Measurements from ENCODE around the gene AGRN.
"Not testable (repeated sequence)": the region's sequence is repeated elsewhere in the genome, so short reads cannot be mapped to it uniquely, and the experiment has no call there.

AGRN gene

GRCh38 chr1:1072849-1073742 lies 53.2 kb downstream of the AGRN start:
- no peaks in the 10 kb centered on the region for H3K36me3 Mint-ChIP-seq (ENCODE audit: low read depth)
- H3K9me3 Mint-ChIP-seq, result no peaks in the 10 kb centered on the region
- no peak overlapping the region for H3K27ac Mint-ChIP-seq
- no peak overlapping the region for H3K4me3 Mint-ChIP-seq
- H3K4me1 Mint-ChIP-seq (ENCODE audit: low read depth), result peaks cover 3% of the 10 kb centered on the region
- peaks cover 4% of the 10 kb centered on the region for H3K27me3 Mint-ChIP-seq

- Mint-ChIP-seq H3K27me3 (peaks cover 4% of the 10 kb centered on the region), H3K27ac (peak within 1 kb of the TSS; percentile 7), H3K4me1 (ENCODE audit: low read depth) (peaks cover 3% of the 10 kb centered on the region), H3K9me3 (no peaks in the 10 kb centered on the region), H3K36me3 (ENCODE audit: low read depth) (no peaks in the 10 kb centered on the region), H3K4me3 (no peak within 1 kb of the TSS)
These were observed 54.0 kb downstream of the AGRN start, which contains the start of gene RNF223 for GRCh38 chr1:1073743-1074587. Gene RNF223, minus strand, starts transcription at chr1:1074306. Its CDS starts 1,740 bp downstream, at chr1:1072566.

- Mint-ChIP-seq H3K27ac (peak overlapping the region; percentile 7), H3K9me3 (no peaks in the 10 kb centered on the region), H3K36me3 (ENCODE audit: low read depth) (no peaks in the 10 kb centered on the region), H3K27me3 (peaks cover 4% of the 10 kb centered on the region), H3K4me3 (no peak overlapping the region), H3K4me1 (ENCODE audit: low read depth) (peaks cover 7% of the 10 kb centered on the region)
These were observed 54.8 kb downstream of the AGRN start for GRCh38 chr1:1074631-1075147.

GRCh38 chr1:1075148-1075935 lies 55.4 kb downstream of the AGRN start:
- no peak overlapping the region for H3K4me3 Mint-ChIP-seq
- peaks cover 4% of the 10 kb centered on the region for H3K27me3 Mint-ChIP-seq
- no peaks in the 10 kb centered on the region for H3K9me3 Mint-ChIP-seq
- no peaks in the 10 kb centered on the region for H3K36me3 Mint-ChIP-seq (ENCODE audit: low read depth)
- H3K4me1 Mint-ChIP-seq (ENCODE audit: low read depth), result peaks cover 4% of the 10 kb centered on the region
- H3K27ac Mint-ChIP-seq, result no peak overlapping the region

GRCh38 chr1:1077396-1077795 lies 57.5 kb downstream of the AGRN start:
- H3K27me3 Mint-ChIP-seq; H3K27ac Mint-ChIP-seq; H3K9me3 Mint-ChIP-seq; H3K36me3 Mint-ChIP-seq (ENCODE audit: low read depth); H3K4me3 Mint-ChIP-seq; H3K4me1 Mint-ChIP-seq (ENCODE audit: low read depth): not testable (repeated sequence)

GRCh38 chr1:1079408-1080121 lies 59.6 kb downstream of the AGRN start:
- Mint-ChIP-seq H3K27me3 (peaks cover 3% of the 10 kb centered on the region), H3K36me3 (ENCODE audit: low read depth) (no peaks in the 10 kb centered on the region), H3K4me1 (ENCODE audit: low read depth) (peaks cover 4% of the 10 kb centered on the region), H3K9me3 (no peaks in the 10 kb centered on the region), H3K27ac (no peak overlapping the region), H3K4me3 (peak overlapping the region; percentile 23)

- Mint-ChIP-seq H3K27ac (no peak overlapping the region), H3K9me3 (no peaks in the 10 kb centered on the region), H3K36me3 (ENCODE audit: low read depth) (no peaks in the 10 kb centered on the region), H3K4me1 (ENCODE audit: low read depth) (peaks cover 4% of the 10 kb centered on the region), H3K4me3 (no peak overlapping the region), H3K27me3 (no peaks in the 10 kb centered on the region)
These were observed 60.3 kb downstream of the AGRN start for GRCh38 chr1:1080122-1080757.

GRCh38 chr1:1080951-1081310 lies 61.0 kb downstream of the AGRN start:
- Mint-ChIP-seq H3K9me3 (no peaks in the 10 kb centered on the region), H3K27ac (no peak overlapping the region), H3K4me3 (no peak overlapping the region), H3K36me3 (ENCODE audit: low read depth) (no peaks in the 10 kb centered on the region), H3K4me1 (ENCODE audit: low read depth) (peaks cover 4% of the 10 kb centered on the region), H3K27me3 (no peaks in the 10 kb centered on the region)

- no peak overlapping the region for H3K27ac Mint-ChIP-seq
- H3K4me1 Mint-ChIP-seq (ENCODE audit: low read depth), result peaks cover 4% of the 10 kb centered on the region
- no peak overlapping the region for H3K4me3 Mint-ChIP-seq
These were observed 61.7 kb downstream of the AGRN start for GRCh38 chr1:1081311-1082238.

GRCh38 chr1:1082239-1082775 lies 62.4 kb downstream of the AGRN start:
- H3K27ac Mint-ChIP-seq, result no peak overlapping the region
- no peaks in the 10 kb centered on the region for H3K27me3 Mint-ChIP-seq
- peaks cover 4% of the 10 kb centered on the region for H3K4me1 Mint-ChIP-seq (ENCODE audit: low read depth)
- H3K9me3 Mint-ChIP-seq, result no peaks in the 10 kb centered on the region
- H3K36me3 Mint-ChIP-seq (ENCODE audit: low read depth), result no peaks in the 10 kb centered on the region
- no peak overlapping the region for H3K4me3 Mint-ChIP-seq

More at GRCh38 chr1:1081311-1082238, 61.7 kb downstream of the AGRN start:
- H3K36me3 Mint-ChIP-seq (ENCODE audit: low read depth), result no peaks in the 10 kb centered on the region
- no peaks in the 10 kb centered on the region for H3K27me3 Mint-ChIP-seq
- H3K9me3 Mint-ChIP-seq, result no peaks in the 10 kb centered on the region

- Mint-ChIP-seq H3K9me3 (no peaks in the 10 kb centered on the region), H3K27me3 (no peaks in the 10 kb centered on the region), H3K27ac (no peak overlapping the region), H3K4me1 (ENCODE audit: low read depth) (peaks cover 4% of the 10 kb centered on the region), H3K4me3 (no peak overlapping the region), H3K36me3 (ENCODE audit: low read depth) (no peaks in the 10 kb centered on the region)
These were observed 63.0 kb downstream of the AGRN start for GRCh38 chr1:1082776-1083415.
